ENCODE results near the gene GNG12.
"Not testable (repeated sequence)": the region's sequence is repeated elsewhere in the genome, so short reads cannot be mapped to it uniquely, and the experiment has no call there.

The GNG12 gene

GRCh38 chr1:67749844-67750690 is 83.2 kb downstream of the GNG12 start:
- DNase-seq = peak; percentile 46

GRCh38 chr1:67749263-67749843 is 83.9 kb downstream of the GNG12 start:
- no peak for DNase-seq

DNA sequence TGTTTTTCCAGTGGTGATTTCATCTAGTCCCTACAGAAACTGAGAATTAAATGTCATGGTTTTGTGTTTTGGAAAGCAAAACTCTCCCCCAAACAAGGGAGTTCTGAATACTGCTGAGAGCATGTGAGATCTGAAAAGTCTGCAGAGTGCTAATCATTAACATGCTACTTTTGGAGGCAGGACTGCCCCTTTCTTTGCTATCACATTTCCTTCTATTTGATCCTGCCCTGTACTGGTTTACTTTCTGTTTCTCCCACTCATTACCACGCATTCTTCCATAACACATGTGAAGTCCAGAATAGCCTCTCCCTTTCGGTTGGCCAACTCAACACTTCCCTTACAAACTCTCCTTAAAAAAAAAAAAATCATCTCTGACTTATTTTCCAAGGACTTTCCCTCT is 84.6 kb downstream of the GNG12 start:
- DNase-seq = no peak

- no peak for DNase-seq
Observed at GRCh38 chr1:67747671-67748546, 85.4 kb downstream of the GNG12 start.

DNA sequence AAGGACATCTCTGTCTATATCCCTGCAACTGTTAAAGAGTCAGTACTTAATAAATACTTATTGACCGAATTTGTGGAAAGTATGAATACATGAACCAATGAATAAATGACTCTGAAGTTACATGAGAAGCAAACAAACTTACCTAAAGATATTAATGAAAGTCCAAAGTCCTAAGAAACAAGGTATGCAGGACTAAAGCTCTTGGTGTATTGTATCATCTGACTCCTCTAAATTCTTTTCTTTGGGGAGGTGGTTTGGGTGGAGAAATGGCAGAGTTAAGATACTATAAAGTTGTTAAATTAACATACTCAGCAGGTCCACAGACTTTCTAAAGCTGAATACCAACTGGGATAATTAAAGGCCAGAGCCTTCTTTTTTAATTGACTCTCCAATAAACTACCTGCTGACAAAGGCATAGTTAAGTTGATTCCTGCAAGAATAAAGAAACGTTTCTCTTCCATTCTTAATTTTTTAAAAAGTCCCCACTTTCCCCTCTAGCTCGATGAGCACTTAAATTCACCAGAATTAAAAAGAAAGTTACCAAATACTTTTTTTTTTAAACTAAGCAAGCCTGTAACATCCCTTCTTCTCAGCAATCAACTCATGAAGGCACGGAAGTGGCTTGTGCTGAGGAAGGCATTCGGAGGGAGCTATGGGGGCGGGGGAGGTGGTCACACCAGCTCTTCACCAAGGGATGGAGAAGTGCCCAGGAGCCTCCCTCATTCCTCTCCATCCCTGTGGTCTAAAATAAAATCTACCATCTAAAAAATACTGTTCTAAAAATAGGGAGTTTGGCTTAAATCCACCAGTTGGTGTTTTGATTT is 87.2 kb downstream of the GNG12 start:
- DNase-seq = no peak

GRCh38 chr1:67743072-67743725 is 90.1 kb downstream of the GNG12 start:
- DNase-seq = no peak

- no peak for DNase-seq
Observed at GRCh38 chr1:67741736-67742135, 91.5 kb downstream of the GNG12 start.

DNA sequence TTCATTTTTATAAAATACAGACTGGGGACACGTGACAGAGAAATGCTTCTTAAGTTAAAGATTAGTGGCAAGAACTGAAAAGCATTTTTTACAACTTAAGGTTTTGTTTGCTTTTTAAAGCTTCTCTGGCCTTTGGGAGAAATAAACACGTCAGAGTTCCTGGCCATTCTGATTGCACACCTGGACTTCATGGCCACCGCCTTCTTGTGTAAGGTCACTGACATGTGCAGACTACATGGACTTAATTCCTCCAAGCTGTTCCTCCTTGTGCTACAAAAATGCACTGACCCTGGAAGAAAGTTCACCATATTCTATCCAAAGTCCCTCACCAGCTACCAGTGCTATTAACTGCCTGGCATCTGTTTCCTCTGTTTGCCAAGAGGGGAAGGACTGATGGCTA is 92.1 kb downstream of the GNG12 start:
- DNase-seq = no peak

GRCh38 chr1:67740543-67740942 is 92.7 kb downstream of the GNG12 start:
- no peak for DNase-seq

- DNase-seq = no peak
Observed at GRCh38 chr1:67739361-67739760, 93.9 kb downstream of the GNG12 start.

GRCh38 chr1:67738401-67738800 is 94.9 kb downstream of the GNG12 start:
- DNase-seq = no peak

DNA sequence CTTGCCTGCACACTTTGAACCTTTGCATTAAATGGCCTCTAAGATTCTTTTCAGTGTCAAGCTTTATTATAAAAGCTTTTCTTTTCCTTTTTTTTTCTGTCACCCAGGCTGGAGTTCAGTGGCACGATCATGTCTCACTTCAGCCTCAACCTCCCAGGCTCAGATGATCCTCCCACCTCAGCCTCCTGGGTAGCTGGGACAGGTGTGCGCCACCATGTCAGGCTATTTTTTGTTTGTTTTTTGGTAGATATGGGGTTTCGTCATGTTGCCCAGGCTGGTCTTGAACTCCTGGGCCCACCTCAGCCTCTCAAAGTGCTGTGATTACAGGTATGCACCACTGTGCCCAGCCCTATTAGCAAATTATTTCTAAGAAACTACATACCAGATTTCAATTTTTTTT is 95.4 kb downstream of the GNG12 start:
- no peak for DNase-seq

DNA sequence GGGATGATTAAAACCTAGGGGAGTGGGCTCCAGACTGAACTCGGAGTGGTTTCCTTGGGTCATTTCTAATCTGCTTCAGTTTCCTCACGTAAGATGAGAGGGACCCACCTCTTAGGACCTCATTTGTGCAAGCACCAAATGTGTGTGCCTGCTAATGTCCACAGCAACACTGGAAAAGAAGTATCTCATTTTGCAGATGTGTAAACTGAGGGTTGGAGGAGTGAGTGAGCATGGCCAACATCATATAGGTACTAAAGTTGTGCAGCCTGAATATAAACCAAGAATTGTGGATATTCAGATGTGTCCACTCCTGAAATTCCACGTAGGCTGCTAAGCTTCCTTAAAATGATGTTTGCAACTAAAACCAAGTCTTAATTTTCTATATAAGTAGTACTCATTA is 96.5 kb downstream of the GNG12 start:
- no peak for DNase-seq

- no peak for DNase-seq
Observed at GRCh38 chr1:67735806-67736627, 97.2 kb downstream of the GNG12 start.

- no peak for DNase-seq
Observed at GRCh38 chr1:67735206-67735605, 98.1 kb downstream of the GNG12 start.

- DNase-seq = no peak
Observed at GRCh38 chr1:67734323-67734690, 99.0 kb downstream of the GNG12 start.

DNA sequence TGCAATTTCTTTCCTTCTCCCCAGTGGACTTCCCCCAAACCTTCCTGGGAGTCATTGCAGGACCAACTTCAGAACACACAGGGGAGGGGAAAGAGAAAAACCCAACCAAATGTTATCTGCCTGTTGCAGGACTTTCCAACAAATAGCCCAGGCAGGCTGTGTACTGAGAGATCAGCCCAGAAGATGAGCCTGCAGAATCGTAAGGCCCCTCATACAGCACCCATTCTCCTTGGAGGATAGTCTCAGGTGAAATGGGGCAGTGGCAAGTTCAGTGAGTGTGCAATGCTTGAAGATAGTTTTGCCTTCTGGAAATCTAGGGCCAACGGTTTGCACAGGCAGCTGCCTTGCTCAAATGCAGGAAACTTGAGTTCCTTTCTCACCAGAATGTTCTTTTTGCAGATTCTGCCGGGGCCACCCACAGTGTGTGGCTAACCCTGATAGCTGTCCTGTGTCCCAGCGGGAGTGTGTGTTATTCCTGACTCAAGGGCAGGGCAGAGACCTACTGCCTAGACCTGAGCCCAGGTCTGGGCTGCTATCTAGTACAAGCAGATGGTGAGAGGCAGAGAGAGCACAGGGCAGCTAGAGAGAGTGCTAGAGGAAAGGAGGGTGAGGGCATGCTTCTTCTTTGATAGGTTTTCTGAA is 99.5 kb downstream of the GNG12 start:
- no peak for DNase-seq

- no peak for DNase-seq
Observed at GRCh38 chr1:67732750-67733151, 100.5 kb downstream of the GNG12 start.

- DNase-seq = no peak
Observed at GRCh38 chr1:67731322-67731721, 101.9 kb downstream of the GNG12 start.

DNA sequence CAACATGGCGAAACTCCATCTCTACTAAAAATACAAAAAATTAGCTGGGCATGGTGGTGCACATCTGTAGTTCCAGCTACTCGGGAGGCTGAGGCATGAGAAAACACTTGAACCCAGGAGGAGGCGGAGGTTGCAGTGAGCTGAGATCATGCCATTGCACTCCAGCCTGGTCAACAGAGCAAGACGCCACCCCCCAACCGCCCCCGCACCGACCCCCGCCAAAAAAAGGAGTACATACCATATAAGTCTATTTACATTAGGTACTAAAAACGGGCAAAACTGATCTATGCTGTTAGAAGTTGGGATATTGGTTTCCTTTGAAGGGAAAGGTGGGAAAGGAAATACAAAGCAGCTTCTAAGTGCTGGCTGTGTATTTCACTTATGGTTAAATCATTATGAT is 103.0 kb downstream of the GNG12 start:
- not testable (repeated sequence) for DNase-seq

DNA sequence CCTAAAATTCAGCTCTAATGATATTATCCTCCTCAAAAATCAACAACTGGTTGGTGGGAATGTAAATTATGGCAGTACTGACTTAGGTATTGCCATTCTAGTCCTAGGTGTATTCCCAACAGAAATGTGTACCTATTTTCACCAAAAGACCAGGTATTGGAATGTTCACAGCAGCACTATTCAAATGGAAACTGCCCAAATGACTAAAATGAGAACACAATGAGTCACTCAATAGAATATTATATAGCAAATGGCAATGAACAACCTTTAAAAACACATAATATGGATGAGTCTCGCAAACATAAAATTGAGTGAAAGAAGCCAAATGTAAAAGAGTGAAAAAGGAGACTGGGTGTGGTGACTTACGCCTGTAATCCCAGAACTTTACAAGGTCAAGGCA is 103.4 kb downstream of the GNG12 start:
- DNase-seq = no peak

All from NCI-H1048 (cell line).